Stimulated activated CD4-positive, alpha-beta T cell treated with anti-CD3 and anti-CD28 coated beads, Interleukin-4, amount 100 ng/mL, for 24 hours (primary cell): ENCODE data around the gene SAMD4A.

Experiments
- DNase-seq: peaks from one replicate; pipeline ENCODE4 v3.0.0-alpha.2; 2020

SAMD4A gene

DNA sequence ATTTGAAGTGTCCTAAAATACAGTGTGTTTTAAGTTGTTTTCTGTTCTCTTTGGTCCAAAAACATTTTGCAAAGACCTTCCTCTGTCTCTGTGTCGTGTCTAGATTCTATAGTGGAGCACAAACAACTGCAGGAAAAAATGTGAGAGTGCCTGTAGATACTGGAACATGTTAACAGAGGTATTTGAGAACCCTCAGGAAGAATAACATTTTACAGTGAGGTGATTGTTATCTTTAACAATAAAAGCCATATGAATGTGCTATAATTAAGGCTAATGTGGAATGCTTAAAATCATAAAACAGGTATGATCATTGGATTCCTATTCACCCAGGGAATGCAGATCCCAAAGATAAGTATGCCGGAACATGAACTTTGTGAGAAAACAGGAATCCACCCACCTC, 98.0 kb downstream of the SAMD4A start:
- no peak for DNase-seq

DNA sequence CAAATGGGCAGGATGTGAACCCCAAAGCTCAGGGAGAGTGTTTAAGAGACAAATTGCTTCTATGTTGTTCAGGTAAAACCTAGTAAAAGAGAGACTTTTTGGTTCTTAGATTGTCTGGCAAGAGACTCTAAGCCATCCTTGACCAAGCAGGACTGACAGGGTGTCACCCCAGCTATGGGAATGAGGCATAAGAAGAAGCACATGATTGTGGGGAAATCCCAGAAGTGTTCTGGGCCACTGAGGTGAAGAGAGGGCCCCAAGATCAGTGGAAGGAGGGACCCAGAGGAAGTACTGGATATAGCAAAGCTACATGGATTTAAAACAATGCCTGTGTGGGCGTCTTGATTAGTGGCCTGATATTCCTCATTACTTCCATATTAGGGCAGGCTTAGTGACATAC, 99.0 kb downstream of the SAMD4A start:
- no peak for DNase-seq

DNA sequence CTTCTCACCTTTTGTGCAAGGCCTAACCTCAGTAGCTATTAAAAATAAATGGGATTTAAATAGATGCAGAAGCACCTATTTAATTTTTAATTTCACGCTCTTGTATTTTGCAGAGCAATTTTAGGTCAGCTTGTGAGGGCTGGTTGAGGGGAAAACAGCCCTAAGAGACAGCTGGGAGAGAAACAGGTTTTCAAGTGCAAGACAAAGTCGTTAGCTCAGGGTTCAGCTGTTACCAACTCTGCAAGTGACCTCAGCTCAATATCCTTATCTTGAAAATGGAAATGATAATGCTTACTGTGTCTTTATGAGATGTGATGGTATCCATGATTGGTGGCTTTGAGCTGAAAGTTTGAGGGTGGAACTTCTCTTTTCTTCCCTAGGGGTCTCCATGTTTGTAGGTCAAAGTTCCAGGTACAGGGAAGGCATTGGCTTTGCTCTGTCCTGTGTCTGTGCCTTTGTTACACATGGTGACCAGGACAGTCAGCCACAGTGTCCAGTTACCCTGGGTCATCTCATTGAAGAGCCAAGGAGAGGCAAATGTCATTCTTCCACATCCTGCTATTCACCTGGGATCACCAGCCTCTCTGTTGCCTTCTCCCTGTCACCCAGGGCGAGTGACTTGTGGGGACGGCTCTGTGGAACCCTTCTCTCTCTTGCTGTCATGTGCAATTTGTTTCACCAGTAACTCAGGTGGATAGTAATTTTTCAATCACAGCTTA, 100.3 kb downstream of the SAMD4A start:
- DNase-seq = no peak

DNA sequence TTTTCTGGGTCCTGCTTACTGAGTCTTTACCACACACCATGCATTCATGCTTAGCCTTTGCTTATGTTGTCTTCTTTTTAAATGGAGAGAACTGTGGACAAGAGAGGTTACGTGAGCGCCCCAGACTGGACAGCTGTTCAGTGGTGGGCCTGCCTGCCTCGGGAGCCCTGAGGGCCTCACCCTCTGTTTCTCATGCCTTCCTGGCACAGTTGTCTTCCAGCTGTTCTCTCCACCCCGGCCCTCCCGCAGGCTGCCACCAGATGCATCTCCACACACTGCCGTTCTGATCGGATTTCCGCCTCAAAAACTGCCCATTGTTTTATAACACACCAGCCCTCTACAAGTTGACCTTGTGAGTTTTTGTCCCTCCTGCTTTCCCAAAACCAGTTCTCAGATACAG, 100.8 kb downstream of the SAMD4A start:
- no peak for DNase-seq

DNA sequence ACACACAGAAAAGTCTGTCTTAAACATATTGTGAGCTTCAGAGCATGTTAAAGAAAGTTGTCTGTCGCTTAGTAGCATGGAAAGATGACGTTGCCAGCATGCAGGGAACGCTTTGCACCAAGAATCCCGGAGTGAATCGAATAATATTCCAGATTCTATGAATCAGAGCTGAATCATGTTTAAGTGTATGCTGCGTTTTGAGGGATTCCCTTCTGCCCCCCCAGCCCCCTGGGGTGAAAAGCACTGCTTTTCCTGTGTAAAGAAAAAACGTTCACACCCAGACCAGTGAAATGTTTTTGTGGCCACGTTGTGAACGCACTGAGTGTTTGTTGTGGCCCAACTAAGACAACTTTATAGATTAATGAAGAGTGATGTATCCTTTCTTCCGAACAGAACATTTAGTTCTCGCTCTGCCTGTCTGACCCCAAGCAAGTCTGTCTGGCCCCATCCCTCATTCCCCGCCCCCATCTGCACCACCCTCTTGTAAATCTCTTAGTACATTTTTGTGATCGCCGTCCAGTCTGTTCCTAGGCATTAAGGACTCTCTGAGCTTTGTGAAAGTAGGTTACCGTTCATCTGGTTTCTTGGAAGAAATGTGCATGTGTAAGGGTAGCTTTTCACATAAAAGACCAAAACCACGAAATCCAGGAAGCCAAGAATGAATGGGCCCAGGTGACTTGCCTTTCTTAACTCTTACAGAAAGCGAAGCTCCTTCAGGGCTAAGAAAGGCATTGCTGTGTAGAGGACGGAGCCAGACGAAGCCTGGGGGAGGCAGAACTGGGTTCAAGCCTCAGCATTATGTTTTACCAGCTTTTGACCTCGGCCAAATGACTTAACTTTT, 103.0 kb downstream of the SAMD4A start:
- no peak for DNase-seq

DNA sequence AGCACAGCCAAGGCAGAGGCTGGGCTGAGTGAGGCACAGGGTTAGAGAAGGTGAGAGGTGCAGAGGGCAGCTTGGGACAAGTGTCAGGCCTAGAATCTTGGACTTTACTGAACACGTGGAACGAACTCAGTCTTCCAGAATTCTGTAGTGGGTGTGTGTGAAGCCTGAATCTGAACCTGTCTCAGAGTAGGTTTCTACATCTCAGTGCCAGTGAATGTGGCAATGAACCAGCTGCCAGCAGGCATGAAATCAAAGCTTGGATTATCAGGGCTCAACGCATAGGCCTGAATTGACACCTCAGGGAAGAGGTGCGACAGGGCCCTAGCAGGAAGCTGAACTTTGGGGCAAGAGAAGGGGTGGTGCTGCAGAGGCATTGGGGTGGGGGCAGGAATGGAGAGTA, 104.6 kb downstream of the SAMD4A start:
- no peak for DNase-seq

DNA sequence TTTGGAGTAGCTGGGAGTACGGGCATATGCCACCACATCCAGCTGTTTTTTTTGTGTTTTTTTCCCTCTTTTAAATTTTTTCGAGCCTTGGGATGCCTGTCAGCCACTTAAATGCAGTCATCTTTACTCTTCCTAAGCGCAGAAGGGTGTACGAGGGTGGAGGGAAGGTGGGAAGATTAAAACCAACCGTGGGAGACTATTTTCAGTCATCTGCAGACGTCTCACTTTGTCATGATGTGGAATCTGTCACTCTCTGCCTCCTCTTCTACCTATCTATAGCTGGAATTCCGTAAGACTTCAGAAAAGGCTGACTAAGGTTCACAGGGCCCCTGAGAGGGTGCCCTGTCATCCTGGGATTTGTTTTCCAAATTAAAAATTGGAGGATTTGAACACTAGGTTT, 105.3 kb downstream of the SAMD4A start:
- no peak for DNase-seq

DNA sequence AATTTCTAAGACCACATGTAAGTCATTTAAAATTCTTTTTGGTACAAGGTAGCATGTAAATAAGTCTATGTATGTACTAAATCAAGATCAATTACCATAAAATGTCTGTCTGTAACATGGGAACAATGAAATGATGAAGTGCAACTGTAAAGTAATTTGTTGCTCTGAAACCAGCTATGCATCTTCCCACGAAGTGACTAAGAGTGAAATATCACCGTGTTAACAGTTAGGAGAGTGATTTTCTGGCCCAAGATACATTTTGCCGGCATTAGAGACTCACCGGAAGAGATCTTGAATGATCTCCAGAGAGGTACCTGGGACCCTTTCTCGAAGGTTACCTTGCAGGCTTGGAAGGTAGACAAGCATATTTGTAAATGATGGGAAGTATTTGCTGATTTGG, 105.8 kb downstream of the SAMD4A start:
- no peak for DNase-seq

DNA sequence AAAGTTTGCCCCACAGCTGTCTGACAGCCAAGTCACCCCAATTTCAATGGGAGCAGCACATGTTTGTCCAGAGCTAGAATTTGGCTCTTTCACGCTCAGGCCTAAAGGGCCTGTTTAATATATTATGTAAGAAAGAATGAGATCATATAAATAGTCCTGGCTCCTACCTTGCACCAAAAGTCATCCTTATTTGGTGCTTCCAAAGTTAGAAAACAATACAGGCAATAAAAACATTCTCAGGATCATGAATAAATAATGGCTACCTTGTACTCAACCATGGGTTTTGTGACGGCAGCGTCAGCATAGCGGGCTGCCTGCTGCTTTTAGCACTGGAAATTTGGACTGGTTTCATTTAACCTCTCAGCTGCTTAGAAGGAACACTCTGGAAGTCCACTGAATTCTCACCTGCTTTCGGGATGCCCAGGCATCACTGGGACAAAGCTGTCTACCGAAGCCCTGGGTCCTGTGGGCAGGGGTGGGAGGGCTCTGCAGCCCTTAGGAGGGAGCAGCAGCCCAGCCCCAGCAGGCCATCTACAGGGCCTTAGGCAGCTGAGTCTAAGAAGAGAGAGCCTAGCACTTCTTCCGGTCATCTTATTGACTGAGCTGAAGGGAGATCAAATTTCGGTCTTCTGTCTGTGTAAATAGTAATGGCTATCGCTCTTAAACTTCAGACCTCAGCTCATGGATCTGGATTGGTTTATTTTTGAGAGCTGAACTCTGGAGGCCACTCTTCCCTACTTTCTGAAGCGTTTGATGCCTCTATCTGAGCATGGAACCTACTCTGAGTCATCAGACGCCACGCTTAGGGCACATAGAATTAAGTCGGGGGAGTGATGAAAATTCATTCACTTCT, 106.5 kb downstream of the SAMD4A start:
- no peak for DNase-seq

DNA sequence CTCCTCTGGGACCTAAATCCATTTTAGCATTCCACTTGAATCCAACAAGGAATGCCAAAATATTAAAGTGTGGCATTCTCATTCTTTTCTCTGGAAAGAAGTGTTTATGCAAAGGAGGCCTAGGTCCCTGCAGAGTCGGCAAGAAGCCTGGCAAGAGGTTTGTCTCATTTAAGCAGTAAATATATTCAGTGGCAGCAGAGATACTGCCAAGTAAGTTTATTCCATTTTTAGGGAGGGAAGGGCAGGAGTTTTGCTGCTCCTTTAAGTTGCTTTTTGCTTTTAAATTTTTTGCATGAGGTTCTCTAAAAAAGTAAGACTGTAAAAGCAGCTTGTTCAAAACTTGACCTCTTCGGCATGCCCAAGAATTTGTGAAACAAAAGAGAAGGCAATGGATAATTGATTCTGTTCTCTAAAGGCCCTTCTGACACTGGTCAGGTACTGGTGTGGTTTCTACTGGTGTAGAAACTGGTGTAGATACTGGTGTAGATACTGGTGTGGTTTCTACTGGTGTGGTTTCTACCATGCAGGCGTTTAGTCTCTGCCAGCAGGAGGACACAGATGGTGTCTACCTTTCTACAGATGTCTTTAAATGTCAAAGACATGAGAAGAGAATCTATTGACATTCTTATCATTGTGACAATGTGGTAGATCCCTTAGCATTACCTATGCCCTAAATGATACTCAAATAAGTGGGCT, 107.3 kb downstream of the SAMD4A start:
- no peak for DNase-seq

DNA sequence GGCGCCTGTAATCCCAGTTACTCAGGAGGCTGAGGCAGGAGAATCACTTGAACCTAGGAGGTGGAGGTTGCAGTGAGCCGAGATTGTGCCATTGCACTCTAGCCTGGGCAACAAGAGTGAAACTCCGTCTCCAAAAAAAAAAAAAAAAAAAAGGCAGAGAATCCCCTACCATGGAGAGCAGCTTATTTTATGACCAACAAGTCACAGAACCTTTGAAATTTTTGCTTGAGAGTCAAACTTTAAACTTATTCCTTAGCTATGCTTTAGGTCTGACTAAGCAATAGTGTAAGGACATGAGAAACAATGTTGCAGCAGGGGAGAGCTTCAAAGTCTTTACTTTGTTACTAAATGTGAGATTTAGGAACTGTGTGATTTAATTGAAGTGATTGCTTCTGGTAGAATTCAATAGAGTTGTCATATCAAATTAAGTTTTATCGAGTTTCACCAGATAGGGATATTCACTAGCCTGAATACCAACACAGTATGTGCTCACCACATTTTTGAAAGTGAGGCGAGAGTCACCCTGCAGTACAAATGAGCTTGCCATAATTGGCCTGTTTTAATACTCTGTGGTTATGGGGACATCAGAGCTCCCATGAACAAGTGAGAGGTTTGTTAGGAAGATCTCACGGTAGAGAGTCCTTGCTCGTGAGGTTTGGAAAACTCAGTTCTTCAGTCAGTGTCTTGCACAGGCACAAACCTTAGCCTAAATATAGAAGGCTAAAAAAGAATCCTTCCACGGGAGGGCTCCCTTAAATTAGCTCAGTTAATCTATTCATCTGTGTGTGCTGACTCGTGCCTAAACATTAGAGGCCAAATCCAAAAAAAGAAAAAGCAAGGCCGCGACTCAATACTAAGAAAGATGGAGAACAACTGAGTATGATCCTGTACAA, 108.6 kb downstream of the SAMD4A start:
- no peak for DNase-seq

DNA sequence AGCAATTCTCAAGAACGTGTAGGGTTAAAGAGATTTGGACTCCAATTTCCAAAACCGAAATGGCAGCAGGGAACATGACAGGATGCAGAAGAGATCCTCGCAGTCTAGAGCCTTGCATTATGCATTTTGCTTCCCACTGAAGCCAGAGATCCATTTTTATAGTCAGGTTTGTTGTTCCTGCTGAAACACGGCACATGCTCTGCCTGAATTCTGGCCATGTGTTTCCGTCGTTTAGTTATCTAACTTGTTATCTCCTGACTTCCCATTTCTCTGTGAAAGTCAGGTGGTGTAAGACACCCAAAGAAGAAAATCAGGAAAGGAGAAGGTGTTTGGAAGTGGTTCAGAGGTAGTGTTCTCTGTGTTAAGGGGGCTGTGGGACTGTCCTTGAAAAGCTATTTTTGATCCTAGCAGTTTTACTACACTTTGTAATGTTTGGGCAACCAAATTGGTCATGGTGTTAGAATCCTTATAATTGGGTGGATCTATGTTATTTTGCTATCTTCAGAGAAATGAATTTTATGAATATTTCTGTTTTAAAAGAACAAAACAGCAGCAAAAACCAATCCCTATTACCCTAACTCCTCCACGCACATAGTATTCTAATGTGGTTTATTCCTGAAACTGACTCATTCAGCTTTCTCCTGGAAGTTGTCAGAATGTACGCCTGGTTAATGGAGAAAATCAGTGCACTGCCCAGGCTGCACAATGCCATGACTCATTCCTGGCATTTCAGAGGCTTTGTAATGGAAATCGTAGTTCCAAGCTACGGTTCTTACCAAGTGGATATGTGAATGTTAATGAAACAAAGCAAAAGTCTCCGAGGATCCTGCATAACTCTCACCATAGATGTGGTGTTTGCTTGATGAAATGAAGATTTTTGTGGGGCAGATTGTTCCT, 110.1 kb downstream of the SAMD4A start:
- DNase-seq = no peak

DNA sequence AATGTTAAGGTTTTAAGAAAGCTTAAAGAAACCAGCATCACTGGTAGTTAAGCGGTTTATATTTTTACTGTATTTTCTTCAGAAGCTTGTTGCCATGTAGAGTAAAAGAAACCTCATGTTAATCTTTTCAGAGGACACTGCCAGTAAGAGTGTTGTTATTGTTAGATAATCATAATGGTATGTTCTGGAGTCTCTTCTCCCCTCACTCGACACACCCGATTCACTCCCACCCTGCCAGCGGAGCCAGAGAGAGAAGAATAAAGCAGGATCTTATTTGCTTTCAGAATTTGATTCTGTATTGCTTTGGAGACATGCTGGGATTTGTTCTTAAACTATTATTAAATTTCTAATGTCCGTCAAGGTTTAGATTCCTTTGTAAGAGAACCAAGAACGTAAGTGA, 113.7 kb downstream of the SAMD4A start:
- no peak for DNase-seq

DNA sequence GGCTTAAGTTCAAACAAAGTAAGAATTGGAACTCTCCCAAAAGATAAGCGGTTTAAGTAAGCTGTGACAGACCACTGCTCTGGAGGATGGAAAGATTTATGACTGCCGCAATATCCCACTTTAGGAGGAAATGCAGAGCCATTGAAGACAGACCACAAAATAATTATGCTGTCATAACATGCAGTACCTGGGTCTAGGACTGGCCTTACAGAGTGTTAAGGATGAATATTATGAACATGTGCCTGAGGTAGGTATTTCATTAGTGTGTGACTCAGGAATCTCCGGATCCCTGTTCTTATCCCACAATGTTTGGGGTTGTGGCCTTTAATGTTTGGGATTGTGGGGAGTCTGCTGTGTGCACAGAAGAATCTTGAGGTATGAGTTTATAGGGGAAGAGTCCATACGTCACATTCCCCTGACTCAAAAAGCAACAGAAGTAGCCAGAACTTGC, 114.9 kb downstream of the SAMD4A start:
- DNase-seq = no peak

DNA sequence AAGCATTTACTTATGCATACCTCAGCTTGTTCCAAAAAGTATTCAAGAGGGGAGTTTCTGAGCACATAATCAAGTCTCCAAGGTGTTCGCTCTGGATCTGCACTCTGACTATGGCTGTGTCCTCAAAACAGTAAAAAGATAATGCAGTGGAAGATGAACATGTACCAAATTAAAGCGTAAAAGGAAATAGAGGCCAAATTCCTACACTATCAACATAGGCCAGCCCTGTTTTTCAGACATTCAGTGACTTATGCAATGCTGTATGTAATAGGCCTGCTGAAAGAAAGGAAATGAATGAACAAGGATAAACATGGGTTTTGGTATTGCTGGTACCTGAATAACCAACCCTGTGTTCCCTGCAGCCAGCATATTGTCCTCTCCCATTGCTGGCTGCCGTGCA, 115.7 kb downstream of the SAMD4A start:
- DNase-seq = no peak

DNA sequence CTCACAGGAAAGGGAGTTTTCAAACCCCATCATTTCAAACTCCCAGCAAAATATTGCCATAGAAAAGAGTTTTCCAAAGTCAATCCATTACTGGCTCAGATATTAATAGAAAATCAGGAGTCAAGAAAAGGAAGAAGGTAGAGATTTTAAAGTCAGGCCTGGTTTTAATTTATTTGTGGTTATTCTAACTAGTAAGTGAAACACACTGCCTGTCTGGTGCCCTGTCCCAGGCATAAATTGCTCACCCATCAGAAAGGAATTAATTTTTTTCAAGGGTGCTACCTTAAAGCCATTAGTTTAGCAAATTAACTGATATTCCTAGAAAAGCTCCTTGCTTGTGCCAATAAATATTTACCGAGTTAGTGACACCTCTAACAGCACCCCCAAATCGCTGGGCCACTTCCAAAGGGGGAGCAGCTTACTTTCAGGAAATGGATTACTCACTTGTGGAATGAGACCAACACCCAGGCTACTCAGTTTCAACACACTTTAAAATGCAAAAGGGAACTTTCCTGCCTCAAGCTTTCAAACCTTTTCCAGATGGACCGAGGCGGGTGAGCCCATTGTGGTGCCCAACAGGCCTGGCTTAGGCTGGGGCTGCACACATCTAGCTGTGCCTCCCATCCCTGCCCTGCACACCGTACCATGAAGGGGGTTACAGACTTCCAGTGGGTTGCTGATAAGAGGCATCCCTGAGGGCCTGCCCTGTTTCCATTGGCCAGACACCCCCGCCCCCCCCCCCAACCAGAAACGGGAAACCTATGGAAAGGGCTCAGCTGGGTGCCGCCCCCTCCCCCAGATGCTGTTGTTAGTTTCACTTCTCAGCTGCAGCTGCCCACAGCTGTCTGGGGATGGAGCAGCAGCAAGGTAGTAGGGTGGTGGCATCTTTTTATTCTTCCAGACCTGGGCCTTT, 117.2 kb downstream of the SAMD4A start:
- no peak for DNase-seq

DNA sequence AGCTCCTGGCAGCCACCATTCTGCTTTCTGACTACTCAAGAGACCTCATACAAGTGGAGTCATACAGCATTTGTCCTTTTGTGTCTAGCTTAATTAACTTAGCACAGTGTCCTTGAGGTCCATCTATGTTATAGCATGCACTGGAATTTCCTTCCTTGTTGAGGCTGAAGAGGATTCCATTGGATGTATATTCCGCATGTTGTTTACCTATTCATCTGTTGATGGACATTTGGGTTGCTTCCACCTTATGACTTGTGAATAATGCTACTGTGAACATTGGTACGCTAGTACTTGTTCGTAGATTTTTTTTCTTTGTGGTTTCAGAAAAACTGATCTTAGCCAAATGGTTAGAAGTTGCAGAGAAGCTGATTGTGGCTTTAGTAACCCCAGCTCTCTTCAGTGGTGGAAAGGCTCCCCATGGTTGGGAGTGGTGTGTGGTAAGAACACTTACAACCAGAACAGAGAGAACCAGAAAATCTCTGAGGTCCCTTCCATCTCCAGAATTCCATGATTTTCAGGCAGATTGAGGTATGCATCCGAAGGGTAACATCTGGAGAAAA, 118.4 kb downstream of the SAMD4A start:
- DNase-seq = no peak

DNA sequence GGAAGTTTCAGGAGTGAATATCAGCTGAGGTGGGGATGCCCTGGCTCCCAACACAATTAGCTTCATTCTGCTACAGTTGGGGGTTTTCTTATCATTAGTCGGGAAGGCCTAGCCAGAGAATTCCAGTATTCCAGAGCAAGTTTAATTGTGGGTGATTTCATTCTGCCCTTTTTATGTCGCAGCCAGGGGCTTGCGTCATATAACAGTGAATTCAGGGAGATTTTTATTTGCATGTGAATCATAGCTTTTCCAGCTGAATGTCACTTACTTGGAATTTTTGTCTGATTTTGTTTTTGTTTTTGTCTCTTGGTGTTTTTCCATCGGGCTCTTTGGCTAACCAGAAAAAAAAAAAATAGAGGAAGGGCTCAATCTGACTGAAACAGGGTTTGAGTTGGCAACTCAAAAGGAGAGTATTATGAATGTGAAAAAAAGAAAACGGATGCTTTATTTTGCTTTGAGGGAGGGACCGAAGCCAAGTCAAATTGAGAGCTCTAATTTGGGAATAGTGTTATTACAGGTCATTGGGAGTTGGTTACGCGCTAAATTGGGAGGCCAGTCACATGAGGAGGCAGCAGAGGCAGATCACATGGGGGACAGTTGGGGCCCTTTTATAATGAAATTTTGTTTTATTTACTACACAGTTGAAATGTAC, 119.4 kb downstream of the SAMD4A start:
- DNase-seq = no peak
